AG09309 (cell line): ENCODE data around the gene CNTNAP2.

Experiments
- DNase-seq: peaks from one replicate; pipeline ENCODE4 v3.0.0-alpha.2; 2010; ENCODE audit warnings: low read depth
- H3K4me3 ChIP-seq: 2 replicates; pipeline ENCODE4 v1.5.1; 2011; ENCODE audit warnings: mild to moderate bottlenecking, low read depth, low read length, moderate library complexity; ENCODE audit not compliant: control insufficient read depth
- TF ChIP-seq, protein P1 (sequence below): IDR thresholded peaks from 2 replicates; pipeline ENCODE4 v1.5.1; 2011; ENCODE audit warnings: mild to moderate bottlenecking, low read depth, low read length, inconsistent platforms; ENCODE audit not compliant: insufficient read depth, control insufficient read depth; ENCODE audit errors: missing control alignments

CNTNAP2 gene

DNA sequence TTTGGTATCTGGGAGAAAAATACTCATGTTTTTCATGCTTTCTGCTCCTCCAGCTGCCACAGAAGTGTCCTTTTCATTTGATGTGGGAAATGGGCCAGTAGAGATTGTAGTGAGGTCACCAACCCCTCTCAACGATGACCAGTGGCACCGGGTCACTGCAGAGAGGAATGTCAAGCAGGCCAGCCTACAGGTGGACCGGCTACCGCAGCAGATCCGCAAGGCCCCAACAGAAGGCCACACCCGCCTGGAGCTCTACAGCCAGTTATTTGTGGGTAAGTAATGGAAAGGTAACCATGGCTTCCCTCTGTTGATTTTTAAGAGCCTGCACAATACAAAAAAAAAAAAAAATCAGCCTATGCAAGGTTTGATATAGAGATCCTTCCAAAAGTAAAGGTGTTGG is 2030.8 kb downstream of the CNTNAP2 start:
- H3K4me3 ChIP-seq, result no peak overlapping the region
- no peak for DNase-seq
- TF ChIP-seq, protein P1, sequence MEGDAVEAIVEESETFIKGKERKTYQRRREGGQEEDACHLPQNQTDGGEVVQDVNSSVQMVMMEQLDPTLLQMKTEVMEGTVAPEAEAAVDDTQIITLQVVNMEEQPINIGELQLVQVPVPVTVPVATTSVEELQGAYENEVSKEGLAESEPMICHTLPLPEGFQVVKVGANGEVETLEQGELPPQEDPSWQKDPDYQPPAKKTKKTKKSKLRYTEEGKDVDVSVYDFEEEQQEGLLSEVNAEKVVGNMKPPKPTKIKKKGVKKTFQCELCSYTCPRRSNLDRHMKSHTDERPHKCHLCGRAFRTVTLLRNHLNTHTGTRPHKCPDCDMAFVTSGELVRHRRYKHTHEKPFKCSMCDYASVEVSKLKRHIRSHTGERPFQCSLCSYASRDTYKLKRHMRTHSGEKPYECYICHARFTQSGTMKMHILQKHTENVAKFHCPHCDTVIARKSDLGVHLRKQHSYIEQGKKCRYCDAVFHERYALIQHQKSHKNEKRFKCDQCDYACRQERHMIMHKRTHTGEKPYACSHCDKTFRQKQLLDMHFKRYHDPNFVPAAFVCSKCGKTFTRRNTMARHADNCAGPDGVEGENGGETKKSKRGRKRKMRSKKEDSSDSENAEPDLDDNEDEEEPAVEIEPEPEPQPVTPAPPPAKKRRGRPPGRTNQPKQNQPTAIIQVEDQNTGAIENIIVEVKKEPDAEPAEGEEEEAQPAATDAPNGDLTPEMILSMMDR, result no peak

DNA sequence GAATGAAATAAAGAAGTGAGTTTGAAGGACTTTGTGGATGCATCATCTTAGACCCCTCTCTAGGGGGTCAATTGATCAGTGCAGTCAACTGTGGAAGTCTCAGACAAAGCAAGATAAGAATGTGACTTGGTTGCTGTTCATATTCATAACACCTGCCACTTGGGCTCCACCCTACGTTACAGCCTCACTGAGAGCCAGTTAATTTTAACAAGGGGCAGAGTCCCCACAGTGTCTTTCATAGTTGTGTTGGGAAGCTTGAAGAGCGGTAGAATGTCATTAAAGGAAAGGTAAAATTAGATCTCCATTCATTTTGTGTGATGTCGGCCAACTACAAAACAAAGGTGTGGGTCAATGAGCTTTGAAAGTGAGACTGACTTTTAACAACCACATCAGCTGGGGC is 2031.9 kb downstream of the CNTNAP2 start:
- TF ChIP-seq, protein P1, result no peak

DNA sequence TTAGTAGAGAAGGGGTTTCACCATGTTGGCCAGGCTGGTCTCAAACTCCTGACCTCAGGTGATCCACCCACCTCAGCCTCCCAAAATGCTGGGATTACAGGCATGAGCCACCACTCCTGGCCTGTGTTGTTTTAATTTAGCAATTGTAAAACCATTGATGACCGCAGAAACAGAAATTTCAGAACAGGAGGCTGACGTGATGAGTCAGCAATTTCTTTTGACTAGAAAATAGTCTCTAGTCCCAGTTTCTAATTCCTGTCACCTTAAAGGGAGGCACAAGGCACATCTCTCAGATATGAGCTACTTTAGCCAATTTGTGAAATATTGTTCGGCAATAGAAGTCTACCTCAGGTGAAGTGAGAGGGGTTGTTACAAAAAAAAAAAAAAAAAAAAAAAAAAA is 2033.1 kb downstream of the CNTNAP2 start:
- no peak for DNase-seq
- TF ChIP-seq, protein P1, result no peak
- H3K4me3 ChIP-seq, result no peak overlapping the region

More for the DNA sequence above, 2031.9 kb downstream of the CNTNAP2 start:
- DNase-seq, result no peak
- no peak overlapping the region for H3K4me3 ChIP-seq

DNA sequence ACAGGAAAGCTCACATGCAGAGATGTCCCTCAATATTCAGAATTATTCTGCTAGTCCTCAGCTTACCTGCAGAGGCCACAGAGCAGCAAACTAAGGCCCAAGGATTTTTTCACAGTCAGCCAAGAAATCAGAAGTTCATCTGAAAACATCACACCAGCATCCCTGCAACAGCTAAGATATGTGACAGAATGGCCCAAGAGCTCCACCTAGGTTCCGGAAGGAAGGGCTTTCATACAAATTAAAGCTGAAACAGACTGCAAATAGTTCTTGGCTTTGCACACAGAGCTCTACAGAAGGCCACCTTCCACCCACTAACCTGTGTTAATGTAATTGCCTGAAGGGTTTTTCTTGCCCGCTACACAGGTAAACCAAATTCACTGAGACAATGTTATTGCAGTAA is 2035.2 kb downstream of the CNTNAP2 start:
- TF ChIP-seq, protein P1, result no peak
- no peak overlapping the region for H3K4me3 ChIP-seq
- DNase-seq, result no peak

DNA sequence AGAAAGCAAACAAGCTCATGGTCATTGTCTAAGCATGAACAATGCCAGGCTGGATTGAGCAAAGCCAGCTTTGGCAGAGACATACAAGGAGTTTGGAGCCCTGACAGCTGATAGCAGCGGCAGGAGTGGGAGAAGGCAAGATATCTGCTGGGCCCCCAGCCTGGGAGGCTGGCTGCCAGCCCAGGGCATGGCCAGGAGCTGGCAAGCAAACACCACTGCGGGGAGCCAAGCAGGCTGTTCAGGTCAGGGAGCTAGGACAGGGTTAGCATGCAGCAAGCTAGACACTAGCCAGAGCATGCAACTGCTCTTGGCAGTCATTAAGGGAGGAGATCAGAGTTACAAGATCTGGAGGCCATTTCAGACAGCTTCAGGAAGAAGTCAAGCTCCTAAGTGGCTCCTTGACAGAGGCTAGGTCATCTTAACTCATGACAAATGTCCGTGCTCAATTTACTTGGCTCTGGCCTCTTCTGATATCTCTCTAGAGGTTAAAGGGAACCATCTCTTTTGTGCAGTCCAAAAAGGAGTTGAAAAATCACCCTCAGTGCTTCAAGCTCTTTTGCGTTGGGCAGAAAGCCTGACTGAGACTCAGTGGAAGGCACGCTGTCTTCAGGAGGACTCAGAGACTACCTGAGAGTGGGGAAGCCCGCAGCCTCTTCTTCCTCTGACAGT is 2037.1 kb downstream of the CNTNAP2 start:
- TF ChIP-seq, protein P1, result no peak
- DNase-seq, result no peak
- no peak overlapping the region for H3K4me3 ChIP-seq

DNA sequence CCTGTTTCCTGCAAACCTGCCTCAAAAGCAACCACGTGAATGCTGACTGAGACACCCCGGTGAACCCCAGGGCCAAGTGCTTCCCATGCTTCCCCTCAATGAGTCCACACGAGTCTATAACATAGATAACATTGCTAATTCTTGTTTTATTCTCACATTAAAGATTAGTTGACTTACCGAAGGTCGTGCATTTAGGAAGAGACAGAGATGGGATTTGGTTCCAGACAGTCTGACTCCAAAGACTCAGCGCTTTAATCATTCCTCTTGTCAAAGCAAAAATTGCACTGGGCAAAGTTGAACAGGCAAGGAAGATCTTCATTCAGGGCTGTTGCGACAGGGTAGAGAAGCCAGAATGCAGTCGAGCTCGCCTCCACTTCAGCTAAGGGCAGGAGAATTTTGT is 2038.4 kb downstream of the CNTNAP2 start:
- no peak overlapping the region for H3K4me3 ChIP-seq
- TF ChIP-seq, protein P1, result no peak
- no peak for DNase-seq

DNA sequence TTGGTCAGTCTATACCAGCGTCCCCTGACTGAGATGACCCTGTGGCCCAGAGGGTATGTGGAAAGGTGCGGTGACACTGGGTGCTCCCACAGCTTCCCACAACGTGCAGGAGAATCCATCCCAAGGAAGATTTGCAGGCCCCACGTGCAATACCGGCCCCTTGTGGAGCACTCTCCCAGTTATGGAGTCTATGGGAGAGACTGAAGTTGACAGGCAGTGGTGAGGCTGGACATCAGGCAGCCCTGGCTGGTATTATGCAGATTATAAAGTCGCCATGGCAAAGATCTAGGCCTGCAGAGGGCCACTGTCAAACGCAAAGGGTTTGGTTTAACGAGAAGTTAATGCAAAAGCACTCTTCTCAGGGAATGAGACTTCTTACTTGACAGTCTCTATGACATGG is 2039.2 kb downstream of the CNTNAP2 start:
- DNase-seq, result no peak
- no peak overlapping the region for H3K4me3 ChIP-seq
- TF ChIP-seq, protein P1, result no peak
